ENCODE results near the gene COL8A1.

Gene COL8A1

DNA sequence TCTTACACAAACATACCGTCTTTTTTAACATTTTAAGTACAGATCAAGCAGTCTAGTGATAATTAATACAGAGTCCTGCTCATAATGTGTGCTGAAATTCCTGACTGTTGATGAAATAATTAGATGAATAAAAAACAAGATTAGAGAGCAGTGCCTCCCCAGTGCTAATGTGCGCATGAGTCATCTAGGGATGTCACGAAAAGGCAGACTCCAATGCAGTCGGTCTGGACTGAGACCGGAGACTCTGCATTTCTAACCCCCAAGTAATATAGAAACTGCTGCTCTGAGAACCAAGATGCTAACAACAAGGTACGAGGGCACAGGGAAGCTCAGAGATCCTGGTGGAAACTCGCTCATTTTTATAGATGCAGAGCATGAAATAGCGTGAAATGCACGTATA, 61.4 kb downstream of the COL8A1 start:
- H3K36me3 ChIP-seq (ENCODE audit: control insufficient read depth, insufficient read depth, low read length): no peaks in the 10 kb centered on the region
- no peak overlapping the region for H3K27ac ChIP-seq (ENCODE audit: insufficient read depth, low read length, poor library complexity, severe bottlenecking)
- no peak for DNase-seq
- H3K4me1 ChIP-seq (ENCODE audit: control insufficient read depth, insufficient read depth, low read length, poor library complexity, severe bottlenecking): peaks cover 3% of the 10 kb centered on the region
- H3K9me3 ChIP-seq (ENCODE audit: control insufficient read depth, low read length): no peaks in the 10 kb centered on the region
- H3K4me3 ChIP-seq (ENCODE audit: insufficient read depth, low read depth, low read length, poor library complexity, severe bottlenecking): no peak overlapping the region
- no peaks in the 10 kb centered on the region for H3K27me3 ChIP-seq (replicated peaks; ENCODE audit: control insufficient read depth, insufficient read depth, low read length, poor library complexity, severe bottlenecking)

DNA sequence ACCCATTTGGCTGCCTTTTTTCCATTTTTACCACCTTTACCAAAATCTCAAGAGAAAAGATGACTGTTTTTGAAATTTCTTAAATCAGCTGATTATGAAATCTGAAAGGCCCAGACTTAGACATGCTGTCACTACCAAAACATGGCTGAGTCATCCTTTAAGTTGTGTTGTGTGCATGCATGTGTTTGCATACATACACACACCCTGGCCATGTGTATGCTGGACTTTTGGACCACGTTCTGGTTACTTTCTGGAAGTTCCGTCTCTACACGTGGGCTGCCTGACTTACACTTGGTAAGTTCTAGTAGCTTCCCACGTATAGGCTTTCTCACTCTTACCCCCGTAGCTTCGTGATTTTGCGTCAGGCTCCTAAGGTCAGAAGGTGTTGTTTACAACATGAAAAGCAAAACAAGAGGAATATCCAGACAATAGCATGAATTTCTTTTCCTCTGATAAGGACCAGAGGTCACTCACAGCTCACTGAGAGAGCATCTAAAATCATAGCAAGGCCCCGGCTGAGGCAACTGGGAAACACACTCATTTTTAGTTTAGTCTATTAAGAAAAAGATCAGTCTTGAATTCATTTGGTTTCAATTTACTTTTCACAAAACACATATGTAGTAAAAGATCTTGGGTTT, 62.4 kb downstream of the COL8A1 start:
- H3K36me3 ChIP-seq (ENCODE audit: control insufficient read depth, insufficient read depth, low read length): no peaks in the 10 kb centered on the region
- H3K4me1 ChIP-seq (ENCODE audit: control insufficient read depth, insufficient read depth, low read length, poor library complexity, severe bottlenecking): peaks cover 3% of the 10 kb centered on the region
- no peak overlapping the region for H3K4me3 ChIP-seq (ENCODE audit: insufficient read depth, low read depth, low read length, poor library complexity, severe bottlenecking)
- no peak for DNase-seq
- no peak overlapping the region for H3K27ac ChIP-seq (ENCODE audit: insufficient read depth, low read length, poor library complexity, severe bottlenecking)
- H3K27me3 ChIP-seq (replicated peaks; ENCODE audit: control insufficient read depth, insufficient read depth, low read length, poor library complexity, severe bottlenecking): no peaks in the 10 kb centered on the region
- H3K9me3 ChIP-seq (ENCODE audit: control insufficient read depth, low read length): no peaks in the 10 kb centered on the region

DNA sequence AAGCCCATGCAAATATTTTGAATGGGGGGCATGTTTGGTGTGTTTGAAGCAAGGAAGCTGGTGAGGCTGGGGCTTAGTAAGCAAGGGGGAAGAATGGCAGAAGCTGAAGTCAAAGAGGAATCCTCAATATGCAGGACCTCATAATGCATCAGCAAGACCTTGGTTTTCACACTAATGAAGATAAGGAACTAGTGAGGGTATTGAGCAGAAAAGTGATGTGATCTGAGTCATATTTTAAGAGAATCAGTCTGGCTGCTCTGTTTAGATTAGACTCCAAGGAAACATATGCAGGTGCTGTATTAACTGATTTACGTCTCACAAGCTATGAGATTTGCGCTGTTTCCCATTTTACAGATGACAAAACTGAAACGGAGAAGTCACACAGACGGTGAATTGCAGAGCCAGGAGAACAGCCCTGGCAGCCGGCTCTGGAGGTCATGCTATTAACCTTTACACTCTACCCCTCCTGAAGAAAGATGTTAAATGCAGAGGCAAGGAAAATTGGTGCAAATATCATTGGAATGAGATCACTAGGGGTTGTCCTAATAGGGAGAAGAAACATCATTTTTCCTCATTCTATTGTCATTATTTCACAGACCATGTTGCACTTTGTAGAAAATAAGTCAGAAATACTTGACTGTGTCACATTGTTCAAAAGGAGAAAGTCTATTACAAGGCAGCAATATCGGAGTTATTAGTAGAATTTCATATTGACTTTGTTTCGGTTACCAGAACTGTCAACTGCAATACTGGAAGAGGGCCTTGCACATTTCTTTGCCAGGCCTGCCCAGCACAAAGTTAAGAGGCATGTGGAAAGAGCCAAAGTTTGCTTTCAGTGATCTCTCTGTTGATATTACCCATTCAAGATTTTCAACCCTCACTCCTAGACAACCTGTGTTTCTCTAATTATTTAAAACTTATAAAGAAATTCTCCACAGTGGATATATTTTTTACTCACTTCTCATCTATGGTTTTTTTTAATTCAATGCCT, 64.9 kb downstream of the COL8A1 start:
- no peak for DNase-seq
- Histone ChIP-seq H3K4me3 (ENCODE audit: insufficient read depth, low read depth, low read length, poor library complexity, severe bottlenecking) (no peak overlapping the region), H3K27me3 (replicated peaks; ENCODE audit: control insufficient read depth, insufficient read depth, low read length, poor library complexity, severe bottlenecking) (no peaks in the 10 kb centered on the region), H3K27ac (ENCODE audit: insufficient read depth, low read length, poor library complexity, severe bottlenecking) (no peak overlapping the region), H3K4me1 (ENCODE audit: control insufficient read depth, insufficient read depth, low read length, poor library complexity, severe bottlenecking) (peaks cover 3% of the 10 kb centered on the region), H3K36me3 (ENCODE audit: control insufficient read depth, insufficient read depth, low read length) (no peaks in the 10 kb centered on the region), H3K9me3 (ENCODE audit: control insufficient read depth, low read length) (no peaks in the 10 kb centered on the region)

DNA sequence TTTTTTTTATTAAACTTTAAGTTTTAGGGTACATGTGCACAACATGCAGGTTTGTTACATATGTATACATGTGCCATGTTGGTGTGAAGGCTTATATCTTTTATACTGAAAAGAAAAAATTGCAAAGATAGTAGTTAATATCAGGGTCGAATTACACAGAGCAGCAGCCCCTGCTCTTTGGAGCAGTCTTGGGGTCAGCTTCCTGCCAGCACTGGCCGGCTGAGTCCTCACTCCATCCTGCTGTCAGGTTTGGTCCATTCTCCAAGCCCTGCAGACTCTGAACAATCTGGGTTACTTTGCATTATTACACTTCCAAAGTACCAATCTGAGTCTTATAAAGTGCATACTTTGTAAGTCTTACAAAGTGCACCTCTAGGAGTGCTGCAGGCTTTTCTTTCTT, 66.0 kb downstream of the COL8A1 start:
- Histone ChIP-seq H3K9me3 (ENCODE audit: control insufficient read depth, low read length) (no peaks in the 10 kb centered on the region), H3K27me3 (replicated peaks; ENCODE audit: control insufficient read depth, insufficient read depth, low read length, poor library complexity, severe bottlenecking) (no peaks in the 10 kb centered on the region), H3K4me3 (ENCODE audit: insufficient read depth, low read depth, low read length, poor library complexity, severe bottlenecking) (no peak overlapping the region), H3K27ac (ENCODE audit: insufficient read depth, low read length, poor library complexity, severe bottlenecking) (no peak overlapping the region), H3K4me1 (ENCODE audit: control insufficient read depth, insufficient read depth, low read length, poor library complexity, severe bottlenecking) (peaks cover 3% of the 10 kb centered on the region), H3K36me3 (ENCODE audit: control insufficient read depth, insufficient read depth, low read length) (no peaks in the 10 kb centered on the region)
- DNase-seq: no peak

- Histone ChIP-seq H3K9me3 (ENCODE audit: control insufficient read depth, low read length) (no peaks in the 10 kb centered on the region), H3K27ac (ENCODE audit: insufficient read depth, low read length, poor library complexity, severe bottlenecking) (no peak overlapping the region), H3K27me3 (replicated peaks; ENCODE audit: control insufficient read depth, insufficient read depth, low read length, poor library complexity, severe bottlenecking) (no peaks in the 10 kb centered on the region), H3K4me3 (ENCODE audit: insufficient read depth, low read depth, low read length, poor library complexity, severe bottlenecking) (no peak overlapping the region), H3K4me1 (ENCODE audit: control insufficient read depth, insufficient read depth, low read length, poor library complexity, severe bottlenecking) (peaks cover 3% of the 10 kb centered on the region), H3K36me3 (ENCODE audit: control insufficient read depth, insufficient read depth, low read length) (no peaks in the 10 kb centered on the region)
- DNase-seq: no peak
Measured at GRCh38 chr3:99706410-99706809, 68.0 kb downstream of the COL8A1 start.

- no peak overlapping the region for H3K27ac ChIP-seq (ENCODE audit: insufficient read depth, low read length, poor library complexity, severe bottlenecking)
- DNase-seq: no peak
- H3K4me3 ChIP-seq (ENCODE audit: insufficient read depth, low read depth, low read length, poor library complexity, severe bottlenecking): no peak overlapping the region
- peaks cover 3% of the 10 kb centered on the region for H3K4me1 ChIP-seq (ENCODE audit: control insufficient read depth, insufficient read depth, low read length, poor library complexity, severe bottlenecking)
- no peaks in the 10 kb centered on the region for H3K36me3 ChIP-seq (ENCODE audit: control insufficient read depth, insufficient read depth, low read length)
- no peaks in the 10 kb centered on the region for H3K9me3 ChIP-seq (ENCODE audit: control insufficient read depth, low read length)
- H3K27me3 ChIP-seq (replicated peaks; ENCODE audit: control insufficient read depth, insufficient read depth, low read length, poor library complexity, severe bottlenecking): no peaks in the 10 kb centered on the region
Measured at GRCh38 chr3:99708207-99708745, 69.9 kb downstream of the COL8A1 start.

GRCh38 chr3:99709686-99710085, 71.3 kb downstream of the COL8A1 start:
- Histone ChIP-seq H3K9me3 (ENCODE audit: control insufficient read depth, low read length) (no peaks in the 10 kb centered on the region), H3K27me3 (replicated peaks; ENCODE audit: control insufficient read depth, insufficient read depth, low read length, poor library complexity, severe bottlenecking) (no peaks in the 10 kb centered on the region), H3K27ac (ENCODE audit: insufficient read depth, low read length, poor library complexity, severe bottlenecking) (no peak overlapping the region), H3K4me1 (ENCODE audit: control insufficient read depth, insufficient read depth, low read length, poor library complexity, severe bottlenecking) (no peaks in the 10 kb centered on the region), H3K4me3 (ENCODE audit: insufficient read depth, low read depth, low read length, poor library complexity, severe bottlenecking) (no peak overlapping the region), H3K36me3 (ENCODE audit: control insufficient read depth, insufficient read depth, low read length) (no peaks in the 10 kb centered on the region)
- no peak for DNase-seq

- Histone ChIP-seq H3K9me3 (ENCODE audit: control insufficient read depth, low read length) (no peaks in the 10 kb centered on the region), H3K36me3 (ENCODE audit: control insufficient read depth, insufficient read depth, low read length) (no peaks in the 10 kb centered on the region), H3K4me3 (ENCODE audit: insufficient read depth, low read depth, low read length, poor library complexity, severe bottlenecking) (no peak overlapping the region), H3K27ac (ENCODE audit: insufficient read depth, low read length, poor library complexity, severe bottlenecking) (no peak overlapping the region), H3K4me1 (ENCODE audit: control insufficient read depth, insufficient read depth, low read length, poor library complexity, severe bottlenecking) (no peaks in the 10 kb centered on the region), H3K27me3 (replicated peaks; ENCODE audit: control insufficient read depth, insufficient read depth, low read length, poor library complexity, severe bottlenecking) (no peaks in the 10 kb centered on the region)
- DNase-seq: no peak
Measured at GRCh38 chr3:99710094-99710493, 71.7 kb downstream of the COL8A1 start.

GRCh38 chr3:99711351-99711750, 73.0 kb downstream of the COL8A1 start:
- H3K27me3 ChIP-seq (replicated peaks; ENCODE audit: control insufficient read depth, insufficient read depth, low read length, poor library complexity, severe bottlenecking): no peaks in the 10 kb centered on the region
- no peaks in the 10 kb centered on the region for H3K36me3 ChIP-seq (ENCODE audit: control insufficient read depth, insufficient read depth, low read length)
- H3K27ac ChIP-seq (ENCODE audit: insufficient read depth, low read length, poor library complexity, severe bottlenecking): no peak overlapping the region
- no peak overlapping the region for H3K4me3 ChIP-seq (ENCODE audit: insufficient read depth, low read depth, low read length, poor library complexity, severe bottlenecking)
- no peak for DNase-seq
- H3K4me1 ChIP-seq (ENCODE audit: control insufficient read depth, insufficient read depth, low read length, poor library complexity, severe bottlenecking): no peaks in the 10 kb centered on the region
- H3K9me3 ChIP-seq (ENCODE audit: control insufficient read depth, low read length): no peaks in the 10 kb centered on the region
